Uterus (tissue), 2 donors: ENCODE results near the gene SCGB1D4.

Experiments
- POLR2A ChIP-seq, 2 donors: fragments of 450-650 bp; IDR thresholded peaks; one replicate each; pipeline ENCODE4 v1.6.1; 2016; ENCODE audit warnings: antibody characterized with exemption in 2 of 2, mild to moderate bottlenecking in 1 of 2, moderate library complexity in 1 of 2
- TF ChIP-seq, protein P1 (sequence below), 4 experiments: fragments of 200-600 bp in 2 of 4; fragments of 450-650 bp in 2 of 4; sonication (generic) in 2 of 4; IDR thresholded peaks; one replicate each; pipeline ENCODE4 v1.5.1; 2016 to 2019; ENCODE audit warnings: antibody characterized with exemption in 4 of 4, mild to moderate bottlenecking in 2 of 4, moderate library complexity in 1 of 4

GRCh38 chr11:62256281-62256680, 42.6 kb downstream of the SCGB1D4 start:
- TF ChIP-seq, protein P1, sequence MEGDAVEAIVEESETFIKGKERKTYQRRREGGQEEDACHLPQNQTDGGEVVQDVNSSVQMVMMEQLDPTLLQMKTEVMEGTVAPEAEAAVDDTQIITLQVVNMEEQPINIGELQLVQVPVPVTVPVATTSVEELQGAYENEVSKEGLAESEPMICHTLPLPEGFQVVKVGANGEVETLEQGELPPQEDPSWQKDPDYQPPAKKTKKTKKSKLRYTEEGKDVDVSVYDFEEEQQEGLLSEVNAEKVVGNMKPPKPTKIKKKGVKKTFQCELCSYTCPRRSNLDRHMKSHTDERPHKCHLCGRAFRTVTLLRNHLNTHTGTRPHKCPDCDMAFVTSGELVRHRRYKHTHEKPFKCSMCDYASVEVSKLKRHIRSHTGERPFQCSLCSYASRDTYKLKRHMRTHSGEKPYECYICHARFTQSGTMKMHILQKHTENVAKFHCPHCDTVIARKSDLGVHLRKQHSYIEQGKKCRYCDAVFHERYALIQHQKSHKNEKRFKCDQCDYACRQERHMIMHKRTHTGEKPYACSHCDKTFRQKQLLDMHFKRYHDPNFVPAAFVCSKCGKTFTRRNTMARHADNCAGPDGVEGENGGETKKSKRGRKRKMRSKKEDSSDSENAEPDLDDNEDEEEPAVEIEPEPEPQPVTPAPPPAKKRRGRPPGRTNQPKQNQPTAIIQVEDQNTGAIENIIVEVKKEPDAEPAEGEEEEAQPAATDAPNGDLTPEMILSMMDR (IDR thresholded peaks at IDR 0.05) = no peak
- no peak for TF ChIP-seq POLR2A (IDR thresholded peaks at IDR 0.05)
